Progenitor cell of endocrine pancreas (in vitro differentiated cells): ENCODE results near the gene BTF3L4. TPM values are rescaled to one million over a fixed set of nuclear protein-coding genes. Genes with fewer than 3 reads are reported as not detected.
"Not testable (repeated sequence)": the region's sequence is repeated elsewhere in the genome, so short reads cannot be mapped to it uniquely, and the experiment has no call there.

ENCODE experiments used
- DNase-seq: peaks from one replicate; pipeline ENCODE4 v3.0.0; 2021; ENCODE audit warnings: low spot score; ENCODE audit not compliant: unreplicated experiment
- H3K27ac Mint-ChIP-seq: 2 replicates; pipeline ENCODE4 v1.8.0; 2021; ENCODE audit warnings: mild to moderate bottlenecking, moderate library complexity, mixed read lengths
- H3K27me3 Mint-ChIP-seq: 2 replicates; pipeline ENCODE4 v1.8.0; 2021; ENCODE audit warnings: mixed read lengths
- H3K36me3 Mint-ChIP-seq: 2 replicates; pipeline ENCODE4 v1.8.0; 2022; ENCODE audit warnings: mixed read lengths; ENCODE audit not compliant: insufficient read depth
- H3K4me1 Mint-ChIP-seq: 2 replicates; pipeline ENCODE4 v1.8.0; 2021; ENCODE audit warnings: low read depth, mixed read lengths
- H3K4me3 Mint-ChIP-seq: 2 replicates; pipeline ENCODE4 v1.8.0; 2021; ENCODE audit warnings: low read depth, mild to moderate bottlenecking, moderate library complexity, mixed read lengths
- H3K9me3 Mint-ChIP-seq: 2 replicates; pipeline ENCODE4 v1.8.0; 2021; ENCODE audit warnings: low read depth, mixed read lengths
- CTCF ChIP-seq: fragments of 200-600 bp; sonication (generic); IDR thresholded peaks from one replicate; pipeline ENCODE4 v1.5.0; 2021; ENCODE audit warnings: antibody characterized with exemption, mild to moderate bottlenecking; ENCODE audit not compliant: unreplicated experiment
- total RNA-seq: library from RNA; stranded (reverse); gene quantifications from 2 replicates; pipeline ENCODE4 v1.2.1, GENCODE V29; 2021

Gene BTF3L4
- total RNA-seq, 1 donor from 2014 or later = 100 TPM

- Mint-ChIP-seq H3K27me3 (no peaks in the 10 kb centered on the region), H3K9me3 (no peaks in the 10 kb centered on the region), H3K4me3 (no peak overlapping the region), H3K27ac (no peak overlapping the region), H3K4me1 (peaks cover 29% of the 10 kb centered on the region), H3K36me3 (peaks cover 23% of the 10 kb centered on the region)
- DNase-seq = no peak
- no peak for TF ChIP-seq CTCF
Measured at GRCh38 chr1:52028328-52028727, 27.8 kb upstream of the BTF3L4 start.

DNA sequence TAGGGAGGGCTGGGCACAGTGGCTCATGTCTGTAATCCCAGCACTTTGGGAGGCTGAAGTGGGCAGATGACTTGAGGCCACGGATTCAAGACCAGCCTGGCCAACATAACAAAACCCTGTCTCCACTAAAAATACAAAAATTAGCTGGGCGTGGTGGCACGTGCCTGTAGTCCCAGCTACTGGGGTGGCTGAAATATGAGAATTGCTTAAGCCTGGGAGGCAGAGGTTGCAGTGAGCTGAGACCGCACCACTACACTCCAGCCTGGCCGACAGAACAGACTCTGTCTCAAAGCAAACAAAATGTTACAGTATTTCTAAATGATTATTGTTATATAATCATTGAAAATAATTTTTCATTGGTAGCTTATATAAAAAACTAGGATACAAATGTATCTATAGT is 27.3 kb upstream of the BTF3L4 start:
- not testable (repeated sequence) for DNase-seq, H3K9me3 Mint-ChIP-seq, H3K27me3 Mint-ChIP-seq, H3K27ac Mint-ChIP-seq, H3K4me3 Mint-ChIP-seq
- Mint-ChIP-seq H3K36me3 (peaks cover 21% of the 10 kb centered on the region), H3K4me1 (peaks cover 31% of the 10 kb centered on the region)

GRCh38 chr1:52032124-52032784 is 23.8 kb upstream of the BTF3L4 start:
- no peak for TF ChIP-seq CTCF
- Mint-ChIP-seq H3K4me3 (peak overlapping the region; percentile 89), H3K36me3 (peaks cover 16% of the 10 kb centered on the region), H3K4me1 (peaks cover 35% of the 10 kb centered on the region), H3K27ac (peak overlapping the region; percentile 96), H3K27me3 (no peaks in the 10 kb centered on the region), H3K9me3 (no peaks in the 10 kb centered on the region)
- DNase-seq = no peak

DNA sequence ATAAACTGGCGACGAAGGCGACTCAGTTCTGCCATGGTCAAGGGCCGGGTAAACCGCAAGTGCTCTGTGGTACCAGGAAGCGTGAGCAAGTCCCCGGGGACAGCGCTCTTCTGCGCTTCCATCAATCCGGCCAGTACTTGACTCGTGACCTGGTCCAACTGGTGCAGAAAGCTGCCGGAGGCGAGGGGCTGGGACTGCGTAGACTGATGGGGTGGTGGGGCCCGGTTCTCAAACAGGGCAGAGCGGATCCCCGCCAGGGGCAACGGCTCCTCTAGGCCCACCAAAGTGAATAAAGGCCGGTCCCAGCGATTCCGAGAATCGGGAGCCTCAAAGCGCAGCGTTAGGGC is 23.3 kb upstream of the BTF3L4 start:
- DNase-seq = no peak
- no peaks in the 10 kb centered on the region for H3K27me3 Mint-ChIP-seq
- H3K9me3 Mint-ChIP-seq = no peaks in the 10 kb centered on the region
- TF ChIP-seq CTCF = no peak
- H3K4me1 Mint-ChIP-seq = peaks cover 35% of the 10 kb centered on the region
- H3K4me3 Mint-ChIP-seq = peak overlapping the region; percentile 89
- H3K36me3 Mint-ChIP-seq = peaks cover 14% of the 10 kb centered on the region
- peak overlapping the region; percentile 96 for H3K27ac Mint-ChIP-seq

DNA sequence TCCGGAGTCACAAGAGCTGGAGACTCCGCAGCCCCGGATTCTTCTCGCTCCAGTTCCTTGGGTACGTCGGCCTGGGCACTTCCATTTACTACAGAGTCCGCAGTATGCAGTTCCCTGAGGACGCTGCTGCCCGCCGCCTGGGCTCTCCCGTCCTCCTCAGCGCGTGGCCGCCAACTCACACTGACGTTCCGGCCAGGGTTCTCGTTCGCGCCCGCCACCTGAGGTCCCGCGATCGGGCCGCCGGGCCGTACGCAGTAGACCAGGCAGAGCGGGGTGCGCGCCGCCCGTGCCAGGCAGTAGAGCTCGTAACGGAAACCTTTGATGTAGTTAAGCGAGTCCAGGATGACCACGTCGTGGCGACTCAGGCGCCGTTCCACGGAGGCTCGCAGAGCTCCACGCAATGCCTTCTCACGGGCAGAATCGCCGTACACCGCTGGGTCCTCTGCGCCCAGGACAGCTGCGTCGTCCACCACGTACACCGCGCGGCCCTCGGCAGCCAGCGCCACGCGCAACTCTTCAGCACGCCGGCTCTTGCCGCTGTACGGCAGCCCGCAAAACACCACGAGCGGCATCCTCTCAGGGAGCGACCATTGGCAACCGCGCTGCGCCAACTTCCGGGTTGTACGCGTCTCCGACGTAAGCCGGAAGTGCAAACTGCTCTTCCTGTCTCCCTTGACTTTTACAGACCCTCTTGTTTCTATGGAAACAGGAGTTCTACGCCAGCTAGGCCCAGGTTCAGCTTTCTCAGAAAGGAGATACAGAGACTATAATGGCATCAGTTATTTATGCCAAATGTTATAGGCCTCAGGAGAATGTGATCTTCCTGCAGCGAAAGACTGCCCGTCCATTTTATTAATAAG is 22.7 kb upstream of the BTF3L4 start, which contains the start of gene KTI12:
KTI12 (minus strand) TSS at position 621 of the 860 bp plus-strand sequence; CDS start at position 572, 49 bp downstream.
- Mint-ChIP-seq H3K4me3 (peak within 1 kb of the TSS; percentile 89), H3K9me3 (no peaks in the 10 kb centered on the region), H3K27ac (peak within 1 kb of the TSS; percentile 96), H3K4me1 (peaks cover 30% of the 10 kb centered on the region), H3K27me3 (no peaks in the 10 kb centered on the region), H3K36me3 (peaks cover 14% of the 10 kb centered on the region)
- no peak for TF ChIP-seq CTCF
- DNase-seq = peak; percentile 51
